ENCODE data around the gene PRPS1. TPM values are rescaled to one million over a fixed set of nuclear protein-coding genes. Genes with fewer than 3 reads are reported as not detected.
"Not testable (repeated sequence)": the region's sequence is repeated elsewhere in the genome, so short reads cannot be mapped to it uniquely, and the experiment has no call there.

PRPS1 gene
- total RNA-seq, 4 donors from 2014 or later = 8.2 to 17.5 (median 14.5) TPM

- no peak for DNase-seq (ENCODE audit: low spot score in 2 of 2)
- WGBS = 97% methylated on average over 13 of the region's 16 CpGs
- H3K9me3 ChIP-seq = no peaks in the 10 kb centered on the region
- H3K4me1 ChIP-seq = no peaks in the 10 kb centered on the region
- H3K27me3 ChIP-seq = no peaks in the 10 kb centered on the region
- no peaks in the 10 kb centered on the region for H3K36me3 ChIP-seq
- TF ChIP-seq POLR2AphosphoS5 (IDR thresholded peaks at IDR 0.05) = no peak
- TF ChIP-seq EP300 (IDR thresholded peaks at IDR 0.05) = no peak
- no peak for TF ChIP-seq POLR2A (IDR thresholded peaks at IDR 0.05)
- TF ChIP-seq, protein P1, sequence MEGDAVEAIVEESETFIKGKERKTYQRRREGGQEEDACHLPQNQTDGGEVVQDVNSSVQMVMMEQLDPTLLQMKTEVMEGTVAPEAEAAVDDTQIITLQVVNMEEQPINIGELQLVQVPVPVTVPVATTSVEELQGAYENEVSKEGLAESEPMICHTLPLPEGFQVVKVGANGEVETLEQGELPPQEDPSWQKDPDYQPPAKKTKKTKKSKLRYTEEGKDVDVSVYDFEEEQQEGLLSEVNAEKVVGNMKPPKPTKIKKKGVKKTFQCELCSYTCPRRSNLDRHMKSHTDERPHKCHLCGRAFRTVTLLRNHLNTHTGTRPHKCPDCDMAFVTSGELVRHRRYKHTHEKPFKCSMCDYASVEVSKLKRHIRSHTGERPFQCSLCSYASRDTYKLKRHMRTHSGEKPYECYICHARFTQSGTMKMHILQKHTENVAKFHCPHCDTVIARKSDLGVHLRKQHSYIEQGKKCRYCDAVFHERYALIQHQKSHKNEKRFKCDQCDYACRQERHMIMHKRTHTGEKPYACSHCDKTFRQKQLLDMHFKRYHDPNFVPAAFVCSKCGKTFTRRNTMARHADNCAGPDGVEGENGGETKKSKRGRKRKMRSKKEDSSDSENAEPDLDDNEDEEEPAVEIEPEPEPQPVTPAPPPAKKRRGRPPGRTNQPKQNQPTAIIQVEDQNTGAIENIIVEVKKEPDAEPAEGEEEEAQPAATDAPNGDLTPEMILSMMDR (IDR thresholded peaks at IDR 0.05) = no peak
- no peak overlapping the region for H3K4me3 ChIP-seq
- H3K27ac ChIP-seq = no peak overlapping the region
Measured at GRCh38 chrX:107601759-107602158, 26.6 kb upstream of the PRPS1 start.

GRCh38 chrX:107602694-107603239, 25.5 kb upstream of the PRPS1 start:
- no peak overlapping the region for H3K27ac ChIP-seq
- no peaks in the 10 kb centered on the region for H3K4me1 ChIP-seq
- TF ChIP-seq EP300 (IDR thresholded peaks at IDR 0.05) = no peak
- TF ChIP-seq POLR2AphosphoS5 (IDR thresholded peaks at IDR 0.05) = no peak
- TF ChIP-seq POLR2A (IDR thresholded peaks at IDR 0.05) = no peak
- TF ChIP-seq, protein P1 (IDR thresholded peaks at IDR 0.05) = no peak
- H3K36me3 ChIP-seq = no peaks in the 10 kb centered on the region
- H3K4me3 ChIP-seq = no peak overlapping the region
- 100% methylated on average over 1 of the region's 21 CpGs for whole genome bisulfite sequencing
- DNase-seq (ENCODE audit: low spot score in 2 of 2) = no peak
- no peaks in the 10 kb centered on the region for H3K27me3 ChIP-seq
- H3K9me3 ChIP-seq = no peaks in the 10 kb centered on the region

DNA sequence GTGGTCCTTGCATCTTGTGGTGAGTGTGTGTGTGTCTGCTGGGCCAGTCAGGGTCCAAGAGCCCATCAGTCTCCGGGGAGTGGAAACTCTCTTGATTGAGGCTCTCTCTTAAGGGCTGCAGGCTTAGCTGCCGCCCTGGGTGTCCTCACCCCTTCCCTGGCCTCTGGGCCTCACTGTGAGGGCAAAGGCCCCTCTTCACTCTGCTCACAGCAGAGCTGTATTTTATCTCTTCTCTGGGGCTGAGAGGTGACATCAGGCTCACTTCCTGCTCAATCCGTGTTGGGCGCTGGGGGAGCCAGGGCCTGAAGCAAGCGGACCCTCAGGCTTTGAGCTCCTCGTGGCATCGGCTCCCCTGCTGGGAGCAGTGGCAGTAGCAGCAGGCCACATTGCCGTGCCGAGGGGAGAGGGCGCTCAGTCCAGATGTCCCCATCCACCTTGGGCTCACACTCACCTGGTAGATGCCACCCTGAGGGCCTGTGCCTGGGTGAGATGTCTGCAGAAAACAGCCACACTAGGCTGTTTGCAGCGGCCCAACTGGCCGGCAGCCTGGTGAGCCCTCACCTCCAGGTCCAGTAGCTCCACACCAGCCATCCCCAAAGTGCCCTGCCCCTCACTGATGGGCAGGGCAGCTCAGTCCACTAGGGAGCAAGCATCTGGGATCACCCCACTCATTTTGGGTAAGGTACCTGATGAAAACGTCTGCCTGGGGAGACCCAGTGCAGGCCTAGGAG, 24.7 kb upstream of the PRPS1 start:
- Histone ChIP-seq H3K9me3 (no peaks in the 10 kb centered on the region), H3K4me3 (no peak overlapping the region), H3K27ac (no peak overlapping the region), H3K27me3 (no peaks in the 10 kb centered on the region), H3K4me1 (no peaks in the 10 kb centered on the region), H3K36me3 (no peaks in the 10 kb centered on the region)
- no peak for DNase-seq (ENCODE audit: low spot score in 2 of 2)
- no peak for TF ChIP-seq POLR2A (IDR thresholded peaks at IDR 0.05)
- TF ChIP-seq POLR2AphosphoS5 (IDR thresholded peaks at IDR 0.05) = no peak
- TF ChIP-seq, protein P1 (IDR thresholded peaks at IDR 0.05) = no peak
- TF ChIP-seq EP300 (IDR thresholded peaks at IDR 0.05) = no peak
- 100% methylated on average over 1 of the region's 13 CpGs for WGBS

- not testable (repeated sequence) for DNase-seq (ENCODE audit: low spot score in 2 of 2); H3K4me3 ChIP-seq; H3K9me3 ChIP-seq; H3K27me3 ChIP-seq; H3K4me1 ChIP-seq; H3K36me3 ChIP-seq; H3K27ac ChIP-seq
- 78% methylated on average over 5 of the region's 5 CpGs for WGBS
Measured at GRCh38 chrX:107609061-107609460, 19.2 kb upstream of the PRPS1 start.

DNA sequence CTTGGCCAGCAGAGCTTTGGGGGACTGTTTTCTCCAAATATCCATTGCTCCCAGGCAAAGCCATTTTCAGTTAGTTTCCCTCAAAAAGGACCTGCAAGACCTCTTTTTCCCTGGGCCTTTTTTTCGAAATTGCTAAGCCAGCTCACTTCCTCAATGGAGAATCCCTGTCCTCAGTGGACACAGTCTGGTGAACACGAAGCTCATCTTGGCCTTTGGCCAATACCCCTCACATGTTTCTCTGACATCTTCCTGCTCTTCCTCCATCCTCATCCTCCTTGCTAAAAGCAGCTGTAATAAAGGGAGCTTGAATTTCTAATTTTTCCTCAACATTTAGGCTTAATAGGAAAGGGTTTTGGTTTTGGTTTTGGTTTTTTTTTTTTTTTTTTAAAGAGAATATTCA, 17.6 kb upstream of the PRPS1 start:
- H3K27ac ChIP-seq = no peak overlapping the region
- no peak for DNase-seq (ENCODE audit: low spot score in 2 of 2)
- H3K9me3 ChIP-seq = no peaks in the 10 kb centered on the region
- H3K4me3 ChIP-seq = no peak overlapping the region
- TF ChIP-seq, protein P1 (IDR thresholded peaks at IDR 0.05) = no peak
- no peaks in the 10 kb centered on the region for H3K36me3 ChIP-seq
- WGBS = 39% methylated on average over 2 of the region's 2 CpGs
- H3K27me3 ChIP-seq = no peaks in the 10 kb centered on the region
- H3K4me1 ChIP-seq = no peaks in the 10 kb centered on the region

All from suprapubic skin (tissue), 4 donors.